GM19463 (cell line): Measurements from ENCODE around the gene HRAS.

ENCODE experiments used
- ATAC-seq: cut with Tn5 transposase; IDR thresholded peaks from one replicate; pipeline ENCODE4 v1.9.1; 2021; ENCODE audit warnings: mild to moderate bottlenecking, moderate library complexity; ENCODE audit not compliant: unreplicated experiment

Gene HRAS

DNA sequence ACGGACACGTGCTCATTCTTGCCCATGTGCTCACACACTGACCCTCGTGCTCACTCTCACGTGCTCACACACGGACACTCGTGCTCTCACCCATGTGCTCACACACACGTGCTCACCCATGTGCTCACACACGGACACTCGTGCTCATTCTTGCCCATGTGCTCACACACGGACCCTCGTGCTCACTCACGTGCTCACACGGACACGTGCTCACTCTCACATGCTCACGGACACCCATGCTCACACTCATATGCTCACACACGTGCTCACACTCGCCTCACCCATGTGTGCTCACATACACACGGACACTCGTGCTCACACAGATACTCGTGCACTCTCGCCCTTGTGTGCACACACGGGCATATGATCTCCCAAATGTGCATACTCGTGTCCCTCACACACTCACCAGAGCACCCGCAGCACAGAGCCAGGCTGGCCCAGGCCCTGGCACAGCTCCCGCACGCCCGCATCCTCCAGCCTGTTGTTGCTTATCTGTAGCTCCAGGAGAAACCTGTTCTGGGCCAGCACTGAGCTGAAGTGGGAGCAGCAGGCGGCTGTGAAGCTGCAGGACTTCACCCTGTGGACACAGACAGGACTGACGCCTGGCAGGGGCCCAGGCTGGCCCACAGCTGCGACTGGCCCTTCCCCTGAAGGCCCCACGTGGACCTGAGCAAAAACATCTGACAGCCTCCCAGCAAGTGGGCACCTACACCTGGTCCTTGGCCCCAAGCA lies 37.6 kb downstream of the HRAS start:
- ATAC-seq: no peak

- no peak for ATAC-seq
These were observed 38.4 kb downstream of the HRAS start for GRCh38 chr11:496834-497564.

GRCh38 chr11:495537-495931 lies 39.8 kb downstream of the HRAS start:
- no peak for ATAC-seq

GRCh38 chr11:494761-495536 lies 40.4 kb downstream of the HRAS start:
- ATAC-seq: no peak

GRCh38 chr11:492427-493226 lies 42.7 kb downstream of the HRAS start:
- no peak for ATAC-seq

- no peak for ATAC-seq
These were observed 44.0 kb downstream of the HRAS start for GRCh38 chr11:491358-491757.

GRCh38 chr11:490930-491260 lies 44.5 kb downstream of the HRAS start:
- no peak for ATAC-seq

GRCh38 chr11:490186-490929 lies 45.0 kb downstream of the HRAS start:
- no peak for ATAC-seq

DNA sequence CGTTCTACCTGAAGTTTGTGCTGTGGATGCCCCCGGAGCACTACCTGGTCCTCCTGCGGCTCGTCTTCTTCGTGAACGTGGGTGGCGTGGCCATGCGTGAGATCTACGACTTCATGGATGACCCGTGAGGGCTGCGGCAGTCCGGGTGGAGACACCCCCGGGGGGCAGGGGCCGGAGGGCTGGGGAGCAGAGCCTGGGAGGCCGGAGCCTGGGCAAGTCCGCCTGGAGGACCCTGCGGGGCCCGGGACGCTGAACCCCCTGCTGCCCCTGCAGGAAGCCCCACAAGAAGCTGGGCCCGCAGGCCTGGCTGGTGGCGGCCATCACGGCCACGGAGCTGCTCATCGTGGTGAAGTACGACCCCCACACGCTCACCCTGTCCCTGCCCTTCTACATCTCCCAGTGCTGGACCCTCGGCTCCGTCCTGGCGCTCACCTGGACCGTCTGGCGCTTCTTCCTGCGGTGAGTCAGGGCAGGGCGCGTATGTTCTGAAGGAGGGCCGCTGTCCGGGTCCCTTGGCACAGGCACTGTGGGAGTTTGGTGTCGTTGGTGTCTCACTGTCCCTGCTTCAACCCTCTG lies 45.7 kb downstream of the HRAS start:
- ATAC-seq: no peak

DNA sequence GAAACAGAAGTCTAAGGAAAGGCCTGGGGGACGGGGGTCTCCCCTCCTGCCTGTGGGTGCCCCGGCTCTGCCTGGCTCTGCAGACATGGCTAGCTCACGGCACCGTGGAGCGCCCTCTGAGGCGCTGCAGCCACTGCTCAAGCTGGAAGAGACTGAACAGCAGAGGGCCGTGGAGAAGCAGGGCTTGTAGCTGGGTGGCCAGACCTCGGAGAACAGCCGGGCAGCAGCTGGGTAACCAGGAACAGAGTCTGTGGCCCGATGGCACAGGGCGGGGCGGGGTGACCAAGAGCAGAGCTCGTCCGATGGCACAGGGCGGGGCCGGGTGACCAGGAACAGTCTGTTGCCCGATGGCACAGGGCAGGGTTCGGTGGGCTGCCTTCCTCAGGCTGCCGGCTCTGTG lies 46.4 kb downstream of the HRAS start:
- ATAC-seq: no peak

DNA sequence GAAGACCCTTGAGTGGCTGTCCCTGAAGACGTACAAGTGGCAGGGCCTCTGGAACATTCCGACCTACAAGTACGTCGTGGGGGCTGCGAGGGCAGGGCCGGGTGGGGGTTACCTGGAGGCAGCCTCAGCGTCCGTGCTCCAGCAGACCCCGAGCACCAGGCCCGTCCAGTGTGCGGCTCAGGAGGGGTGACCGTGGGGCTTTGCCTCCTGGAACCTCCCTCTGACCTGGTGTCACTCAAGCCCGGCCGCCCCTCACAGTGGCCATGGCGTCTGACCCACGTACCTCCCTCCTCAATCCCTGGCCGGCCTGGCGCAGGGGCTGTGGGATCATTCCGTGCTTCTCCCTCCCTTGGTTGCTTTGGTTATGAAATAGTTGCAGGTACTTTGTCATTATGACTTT lies 46.8 kb downstream of the HRAS start:
- no peak for ATAC-seq

GRCh38 chr11:488062-488461 lies 47.3 kb downstream of the HRAS start:
- no peak for ATAC-seq

GRCh38 chr11:487571-488021 lies 47.8 kb downstream of the HRAS start:
- no peak for ATAC-seq

- no peak for ATAC-seq
These were observed 49.2 kb downstream of the HRAS start for GRCh38 chr11:486189-486588.

DNA sequence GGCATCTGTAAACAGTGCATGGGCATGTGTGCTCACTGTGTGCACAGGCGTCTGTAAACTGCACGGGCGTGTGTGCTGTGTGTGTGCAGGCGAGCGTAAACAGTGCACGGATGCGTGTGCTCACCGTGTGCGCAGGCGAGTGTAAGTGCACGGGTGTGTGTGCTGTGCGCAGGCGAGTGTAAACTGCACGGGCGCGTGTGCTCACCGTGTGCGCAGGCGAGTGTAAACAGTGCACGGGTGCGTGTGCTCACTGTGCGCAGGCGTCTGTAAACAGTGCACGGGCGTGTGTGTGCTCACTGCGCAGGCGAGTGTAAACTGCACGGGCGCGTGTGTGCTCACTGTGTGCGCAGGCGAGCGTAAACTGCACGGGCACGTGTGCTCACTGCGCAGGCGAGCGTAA lies 50.8 kb downstream of the HRAS start:
- ATAC-seq: no peak
